SK-N-SH (cell line): ENCODE data around the gene TMEM59.

Source experiments
- CTCF ChIP-seq: fragments of 200-600 bp; sonication (generic); IDR thresholded peaks from 2 replicates; pipeline ENCODE4 v1.6.1; 2017; ENCODE audit warnings: antibody characterized with exemption, mild to moderate bottlenecking, moderate library complexity
- JUND ChIP-seq: IDR thresholded peaks from 2 replicates; pipeline ENCODE4 v1.4.0; 2012
- RCOR1 ChIP-seq: fragments of 150-350 bp; IDR thresholded peaks from 2 replicates; pipeline ENCODE4 v1.6.1; 2017; ENCODE audit warnings: antibody characterized with exemption, low read length
- USF2 ChIP-seq: fragments of 150-350 bp; IDR thresholded peaks from 2 replicates; pipeline ENCODE4 v1.6.1; 2017; ENCODE audit warnings: antibody characterized with exemption, low read length, low read depth, borderline replicate concordance

DNA sequence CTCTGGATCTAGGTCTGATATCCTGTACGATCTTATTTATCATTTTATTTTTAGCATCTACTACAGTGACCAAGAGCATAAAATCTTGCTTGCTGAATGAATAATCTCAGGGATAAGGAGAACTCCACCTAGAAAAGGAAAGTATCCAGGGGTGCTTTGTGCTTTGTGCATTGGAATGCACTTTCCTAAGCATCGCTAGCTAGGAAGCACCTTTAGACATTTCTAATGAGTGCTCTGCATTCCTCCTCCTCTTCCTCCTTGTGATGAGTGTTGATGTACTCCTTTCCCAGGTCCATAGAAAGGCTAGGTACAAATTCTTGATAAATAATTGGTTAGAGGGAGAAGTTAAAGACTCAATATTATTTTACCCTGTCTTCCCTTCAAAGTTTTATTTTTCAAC, 31.8 kb upstream of the TMEM59 start:
- no peak for TF ChIP-seq JUND
- no peak for TF ChIP-seq USF2
- no peak for TF ChIP-seq CTCF
- TF ChIP-seq RCOR1 = no peak
